ENCODE results near the gene ALDH1B1. TPM values are rescaled to one million over a fixed set of nuclear protein-coding genes. Genes with fewer than 3 reads are reported as not detected.

ALDH1B1 gene
- total and polyA plus RNA-seq, 2 of the 13 experiments (the other 11 are each of a cell fraction or from before 2014, with no cell fraction given), result 45.1 to 125 TPM

- no peak for TF ChIP-seq NFAT5 (CRISPR knock-in tag; IDR thresholded peaks at IDR 0.05)
- TF ChIP-seq HNRNPH1 (optimal IDR thresholded peaks at IDR 0.05; ENCODE audit: low read depth, low read length), result no peak
- no peak for TF ChIP-seq ZNF512 (CRISPR knock-in tag; IDR thresholded peaks at IDR 0.05)
- TF ChIP-seq NR2F1 (CRISPR knock-in tag; IDR thresholded peaks at IDR 0.05), result peak; percentile 24 to 63; a peak in 3 of 4 replicates
- no peak for TF ChIP-seq ZUFSP (CRISPR knock-in tag; IDR thresholded peaks at IDR 0.05; ENCODE audit: borderline replicate concordance)
- no peak for TF ChIP-seq AGO1 (IDR thresholded peaks at IDR 0.05; ENCODE audit: low read depth, low read length, poor library complexity, severe bottlenecking)
- no peak for TF ChIP-seq KDM4B (CRISPR knock-in tag; IDR thresholded peaks at IDR 0.05)
- no peak for TF ChIP-seq PAWR (CRISPR knock-in tag; IDR thresholded peaks at IDR 0.05; ENCODE audit: borderline replicate concordance)
- TF ChIP-seq ZSCAN30 (CRISPR knock-in tag; IDR thresholded peaks at IDR 0.05), result no peak
- TF ChIP-seq PLSCR1 (CRISPR knock-in tag; IDR thresholded peaks at IDR 0.05; ENCODE audit: borderline replicate concordance), result no peak
- peak in 1 of 2 experiments; percentile 60; a peak in 2 of 4 replicates for TF ChIP-seq EP300 (IDR thresholded peaks at IDR 0.05; ENCODE audit: low read depth in 2 of 2, low read length in 2 of 2)
- TF ChIP-seq EP300 (CRISPR knock-in tag; IDR thresholded peaks at IDR 0.05; ENCODE audit: borderline replicate concordance), result no peak
- no peak for TF ChIP-seq TOPORS (CRISPR knock-in tag; IDR thresholded peaks at IDR 0.05)
- TF ChIP-seq ZNF460 (CRISPR knock-in tag; IDR thresholded peaks at IDR 0.05; ENCODE audit: borderline replicate concordance), result no peak
- TF ChIP-seq U2AF2 (IDR thresholded peaks at IDR 0.05; ENCODE audit: low read depth, low read length), result no peak
- 0 out of 2 replicates have a peak, but pooled peaks have one; percentile 20 for TF ChIP-seq HDAC1 (CRISPR knock-in tag; IDR thresholded peaks at IDR 0.05)
Observed at GRCh38 chr9:38376021-38376670, 16.4 kb upstream of the ALDH1B1 start (continued).

All from HepG2 (cell line).